ENCODE results near the gene FYN.

GRCh38 chr6:111631018-111631417 lies 242.2 kb downstream of the FYN start:
- no peak for TF ChIP-seq CTCF (IDR thresholded peaks at IDR 0.05; ENCODE audit: low read depth, low read length, missing input control)
- no peak for TF ChIP-seq SP1 (IDR thresholded peaks at IDR 0.05)
- no peak for TF ChIP-seq YY1 (IDR thresholded peaks at IDR 0.05)
